ENCODE measurements around the gene LAT. TPM values are rescaled to one million over a fixed set of nuclear protein-coding genes. Genes with fewer than 3 reads are reported as not detected.
"Not testable (repeated sequence)": the region's sequence is repeated elsewhere in the genome, so short reads cannot be mapped to it uniquely, and the experiment has no call there.

Gene LAT
- total RNA-seq, 1 donor from 2014 or later, result 0.53 TPM

DNA sequence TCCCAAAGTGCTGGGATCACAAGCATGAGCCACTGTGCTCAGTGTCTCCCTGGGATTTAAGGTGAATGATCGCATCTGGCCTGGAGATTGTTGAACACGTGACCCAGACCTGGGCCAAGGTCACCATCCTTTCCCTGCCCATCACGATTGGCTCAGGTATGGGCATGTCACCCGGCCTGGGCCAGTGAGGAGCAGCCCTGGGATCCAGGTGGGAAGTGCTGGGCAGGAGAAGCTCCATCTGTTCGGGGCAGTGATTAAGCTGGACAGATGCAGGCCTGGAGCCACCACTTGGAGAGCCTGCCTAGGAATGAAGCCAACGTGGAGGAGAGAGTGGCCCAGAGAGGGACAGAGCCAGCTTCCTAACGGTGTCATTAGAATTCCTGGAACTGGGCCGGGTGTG lies 6.8 kb downstream of the LAT start:
- no peak for TF ChIP-seq CTCF (IDR thresholded peaks at IDR 0.05; ENCODE audit: insufficient read depth, low read length, severe bottlenecking)
- Histone ChIP-seq H3K4me3 (ENCODE audit: low read depth, low read length) (no peak overlapping the region), H3K36me3 (ENCODE audit: control insufficient read depth, insufficient read depth, low read length) (peaks cover 5% of the 10 kb centered on the region), H3K27me3 (ENCODE audit: control insufficient read depth, insufficient read depth, low read length) (no peaks in the 10 kb centered on the region)
- no peak for DNase-seq (ENCODE audit: low read depth)
- no peak for FAIRE-seq

DNA sequence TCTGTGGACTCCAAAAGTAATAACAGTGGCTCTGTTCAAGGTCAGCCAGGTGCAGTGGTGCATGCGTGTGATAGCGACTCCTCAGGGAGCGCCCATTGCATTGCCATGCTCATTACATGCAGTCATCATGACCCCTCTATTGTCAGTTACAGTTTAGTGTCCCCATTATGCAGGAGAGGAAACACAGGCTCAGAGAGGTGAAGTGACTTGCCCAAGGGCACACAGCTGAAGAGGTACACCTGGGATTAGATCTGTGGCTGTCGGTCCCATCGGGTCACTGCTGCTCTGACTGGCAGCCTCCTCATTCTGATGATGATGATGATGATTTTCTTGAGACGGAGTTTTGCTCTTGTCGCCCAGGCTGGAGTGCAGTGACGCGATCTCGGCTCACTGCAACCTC lies 7.6 kb downstream of the LAT start:
- FAIRE-seq (no peak), DNase-seq (ENCODE audit: low read depth) (no peak)
- TF ChIP-seq CTCF (IDR thresholded peaks at IDR 0.05; ENCODE audit: insufficient read depth, low read length, severe bottlenecking), result no peak
- Histone ChIP-seq H3K27me3 (ENCODE audit: control insufficient read depth, insufficient read depth, low read length) (no peaks in the 10 kb centered on the region), H3K36me3 (ENCODE audit: control insufficient read depth, insufficient read depth, low read length) (peaks cover 3% of the 10 kb centered on the region), H3K4me3 (ENCODE audit: low read depth, low read length) (no peak overlapping the region)

DNA sequence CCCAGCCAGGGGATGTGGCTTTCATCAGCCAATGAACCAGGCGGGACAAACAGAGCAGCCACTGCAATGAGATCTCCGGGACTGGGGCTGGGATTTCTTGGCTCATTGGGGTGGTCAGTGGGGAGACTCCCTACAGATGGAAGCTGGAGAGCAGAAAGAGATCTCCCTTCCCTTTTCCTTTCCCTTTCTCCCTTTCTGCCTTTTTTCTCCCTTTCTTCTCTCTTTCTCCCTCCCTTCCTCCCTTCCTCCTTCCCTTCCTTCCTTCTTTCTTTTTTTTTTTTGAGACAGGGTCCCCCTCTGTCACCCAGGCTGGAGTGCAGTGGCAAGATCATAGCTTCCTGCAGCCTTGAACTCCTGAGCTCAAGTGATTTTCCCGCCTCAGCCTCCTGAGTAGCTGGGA lies 14.0 kb downstream of the LAT start:
- FAIRE-seq, result no peak
- no peak for TF ChIP-seq CTCF (IDR thresholded peaks at IDR 0.05; ENCODE audit: insufficient read depth, low read length, severe bottlenecking)
- H3K27me3 ChIP-seq (ENCODE audit: control insufficient read depth, insufficient read depth, low read length), result no peaks in the 10 kb centered on the region
- no peak for DNase-seq (ENCODE audit: low read depth)
- no peak overlapping the region for H3K4me3 ChIP-seq (ENCODE audit: low read depth, low read length)
- no peaks in the 10 kb centered on the region for H3K36me3 ChIP-seq (ENCODE audit: control insufficient read depth, insufficient read depth, low read length)

DNA sequence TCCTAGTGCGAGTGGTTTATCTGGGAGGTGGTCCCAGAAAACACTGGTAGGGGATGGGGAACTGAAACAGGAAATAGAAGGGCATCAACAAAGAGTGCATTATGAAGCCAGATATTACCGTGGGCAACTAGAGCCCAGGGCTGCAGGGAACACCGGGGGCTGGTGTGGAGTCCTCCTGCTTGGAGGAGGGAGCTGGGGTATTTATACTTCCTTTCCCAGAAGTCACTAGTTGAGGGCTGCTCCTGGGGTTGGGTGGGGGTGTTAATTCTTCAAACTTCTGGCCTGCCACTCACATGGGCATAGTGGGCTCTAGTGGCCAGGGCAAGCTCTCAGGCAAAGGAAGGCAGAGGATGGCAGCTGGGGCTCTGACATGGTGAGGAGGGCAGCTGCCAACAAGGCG lies 14.7 kb downstream of the LAT start:
- DNase-seq (ENCODE audit: low read depth) (no peak), FAIRE-seq (no peak)
- H3K27me3 ChIP-seq (ENCODE audit: control insufficient read depth, insufficient read depth, low read length), result no peaks in the 10 kb centered on the region
- no peak overlapping the region for H3K4me3 ChIP-seq (ENCODE audit: low read depth, low read length)
- H3K36me3 ChIP-seq (ENCODE audit: control insufficient read depth, insufficient read depth, low read length), result no peaks in the 10 kb centered on the region
- no peak for TF ChIP-seq CTCF (IDR thresholded peaks at IDR 0.05; ENCODE audit: insufficient read depth, low read length, severe bottlenecking)

GRCh38 chr16:29000019-29000418 lies 15.2 kb downstream of the LAT start:
- FAIRE-seq (no peak), DNase-seq (ENCODE audit: low read depth) (no peak)
- H3K4me3 ChIP-seq (ENCODE audit: low read depth, low read length), result no peak overlapping the region
- TF ChIP-seq CTCF (IDR thresholded peaks at IDR 0.05; ENCODE audit: insufficient read depth, low read length, severe bottlenecking), result no peak
- H3K36me3 ChIP-seq (ENCODE audit: control insufficient read depth, insufficient read depth, low read length), result no peaks in the 10 kb centered on the region
- H3K27me3 ChIP-seq (ENCODE audit: control insufficient read depth, insufficient read depth, low read length), result no peaks in the 10 kb centered on the region

GRCh38 chr16:29004496-29005139 lies 19.8 kb downstream of the LAT start:
- H3K27me3 ChIP-seq (ENCODE audit: control insufficient read depth, insufficient read depth, low read length); FAIRE-seq; H3K4me3 ChIP-seq (ENCODE audit: low read depth, low read length); H3K36me3 ChIP-seq (ENCODE audit: control insufficient read depth, insufficient read depth, low read length); DNase-seq (ENCODE audit: low read depth): not testable (repeated sequence)

All from bronchial epithelial cell (primary cell).